Mucosa of descending colon (tissue), 3 donors: ENCODE results near the gene PPP1R2B. TPM values are rescaled to one million over a fixed set of nuclear protein-coding genes. Genes with fewer than 3 reads are reported as not detected.

Experiments used
- ATAC-seq: fragments of 200-7000 bp; cut with Tn5 transposase; one replicate; pipeline ENCODE4 v1.9.1; 2020; ENCODE audit warnings: mild to moderate bottlenecking, moderate library complexity
- DNase-seq, 3 donors: peaks; one replicate each; pipeline ENCODE4 v3.0.0-alpha.2; 2020
- H3K36me3 ChIP-seq: fragments of 200-600 bp; one replicate; pipeline ENCODE4 v1.8.0; 2021; ENCODE audit warnings: low read depth, mild to moderate bottlenecking
- H3K4me1 ChIP-seq: fragments of 200-600 bp; one replicate; pipeline ENCODE4 v1.8.0; 2021; ENCODE audit warnings: low read depth, mild to moderate bottlenecking
- H3K4me3 ChIP-seq: fragments of 200-600 bp; one replicate; pipeline ENCODE4 v1.8.0; 2021; ENCODE audit warnings: mild to moderate bottlenecking
- H3K9me3 ChIP-seq: fragments of 200-600 bp; one replicate; pipeline ENCODE4 v1.8.0; 2021; ENCODE audit warnings: mild to moderate bottlenecking
- intact Hi-C, 2 donors: fragments of 100-400 bp; cut with DNase I in 1 of 2; cut with micrococcal nuclease in 1 of 2; formaldehyde crosslinking; loops; one replicate each; pipeline versions ENCODE4 v1.11.0 to v1.11.1; 2022; cut with DNase I, micrococcal nuclease
- total RNA-seq, 3 donors: library from RNA; stranded (reverse); fragmentation: NEBNext Ultra II Directional in 2 of 3; extraction: Animal tissue kit (Norgen Biotek cat#: 25700) in 2 of 3; gene quantifications; one replicate each; pipeline versions ENCODE4 v1.2.1 to v1.2.4, GENCODE V29; 2021 to 2023
- TF ChIP-seq, protein P1 (sequence below): fragments of 200-600 bp; IDR thresholded peaks from one replicate; pipeline ENCODE4 v1.8.0; 2022; ENCODE audit warnings: antibody characterized with exemption, mild to moderate bottlenecking
- donor health status: DM: no; HTN: no; CAD: no; lungs with moderate emphysema.
- donor health status: DM: no; HTN: no; CAD: no.
- donor health status: DM: no; HTN: yes; CAD: no.

PPP1R2B gene
- total RNA-seq, 3 donors from 2014 or later, result 0.14 TPM; not detected in 2

DNA sequence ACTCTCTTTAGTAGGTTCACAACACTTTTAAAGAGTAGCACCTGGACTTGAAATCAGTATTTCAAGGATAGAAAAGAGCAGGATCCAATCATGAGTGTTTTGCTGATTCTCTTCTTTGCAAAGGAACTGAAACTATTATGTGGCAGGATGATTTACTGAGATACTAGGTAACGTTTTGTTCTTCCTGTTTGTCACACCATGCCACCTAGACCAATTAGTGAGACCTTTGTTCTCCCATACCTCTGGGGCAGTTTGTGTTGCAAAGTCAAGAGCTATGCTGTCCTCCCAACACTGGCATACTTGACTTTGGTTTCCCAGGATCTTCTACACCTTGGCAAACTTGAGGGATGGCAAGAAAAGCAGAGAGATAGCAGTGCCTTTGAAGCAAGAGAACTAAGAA, 43.4 kb downstream of the PPP1R2B start:
- ATAC-seq (no peak), DNase-seq (no peak)
- Histone ChIP-seq H3K4me1 (no peaks in the 10 kb centered on the region), H3K4me3 (no peak overlapping the region), H3K36me3 (no peaks in the 10 kb centered on the region), H3K9me3 (no peaks in the 10 kb centered on the region)
- TF ChIP-seq, protein P1, sequence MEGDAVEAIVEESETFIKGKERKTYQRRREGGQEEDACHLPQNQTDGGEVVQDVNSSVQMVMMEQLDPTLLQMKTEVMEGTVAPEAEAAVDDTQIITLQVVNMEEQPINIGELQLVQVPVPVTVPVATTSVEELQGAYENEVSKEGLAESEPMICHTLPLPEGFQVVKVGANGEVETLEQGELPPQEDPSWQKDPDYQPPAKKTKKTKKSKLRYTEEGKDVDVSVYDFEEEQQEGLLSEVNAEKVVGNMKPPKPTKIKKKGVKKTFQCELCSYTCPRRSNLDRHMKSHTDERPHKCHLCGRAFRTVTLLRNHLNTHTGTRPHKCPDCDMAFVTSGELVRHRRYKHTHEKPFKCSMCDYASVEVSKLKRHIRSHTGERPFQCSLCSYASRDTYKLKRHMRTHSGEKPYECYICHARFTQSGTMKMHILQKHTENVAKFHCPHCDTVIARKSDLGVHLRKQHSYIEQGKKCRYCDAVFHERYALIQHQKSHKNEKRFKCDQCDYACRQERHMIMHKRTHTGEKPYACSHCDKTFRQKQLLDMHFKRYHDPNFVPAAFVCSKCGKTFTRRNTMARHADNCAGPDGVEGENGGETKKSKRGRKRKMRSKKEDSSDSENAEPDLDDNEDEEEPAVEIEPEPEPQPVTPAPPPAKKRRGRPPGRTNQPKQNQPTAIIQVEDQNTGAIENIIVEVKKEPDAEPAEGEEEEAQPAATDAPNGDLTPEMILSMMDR, result no peak
- intact Hi-C loops, result no loop called here

DNA sequence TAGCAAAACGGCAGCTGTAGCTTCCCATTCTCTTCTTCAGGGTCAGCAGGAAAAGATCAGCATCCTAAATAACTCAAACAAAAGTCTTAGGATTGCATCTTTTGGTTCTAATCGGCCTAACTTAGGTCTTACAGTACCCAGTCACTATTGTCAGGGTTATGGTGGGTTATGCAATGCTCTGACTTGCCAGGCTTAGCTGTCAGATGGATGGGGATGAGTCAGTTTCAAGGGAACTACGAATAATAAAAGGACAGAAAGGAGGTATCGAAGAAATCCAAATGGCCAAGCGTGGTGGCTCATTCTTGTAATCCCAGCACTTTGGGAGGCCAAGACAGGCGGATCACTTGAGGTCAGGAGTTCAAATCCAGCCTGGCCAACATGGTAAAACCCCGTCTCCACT, 46.5 kb downstream of the PPP1R2B start:
- no peak for ATAC-seq
- Histone ChIP-seq H3K4me3 (no peak overlapping the region), H3K4me1 (no peaks in the 10 kb centered on the region), H3K36me3 (no peaks in the 10 kb centered on the region), H3K9me3 (no peaks in the 10 kb centered on the region)
- TF ChIP-seq, protein P1, result no peak
- DNase-seq, result no peak
- intact Hi-C loops, result no loop called here

Other genes starting within 250 kb of the PPP1R2B start
- 1 to 10 TPM in 1 of 3 donors, under 1 TPM in 2; 0.72 to 4.1 (median 0.73) TPM for gene TIMD4, start 112.9 kb downstream of the PPP1R2B start, total RNA-seq
- gene HAVCR1, start 208.8 kb downstream of the PPP1R2B start, total RNA-seq, result 10 to 100 TPM in 1 of 3 donors, 1 to 10 TPM in 2; 2.6 to 24.1 (median 3.9) TPM